Stimulated activated naive CD4-positive, alpha-beta T cell (primary cell): ENCODE results near the gene HACE1.
A peak's percentile ranks its signal among the peaks of the same experiment; 100 is the strongest.
"Not testable (repeated sequence)": the region's sequence is repeated elsewhere in the genome, so short reads cannot be mapped to it uniquely, and the experiment has no call there.

Source experiments
- DNase-seq, 6 experiments: peaks; one replicate each; lab custom pipeline; 2025; lab: John Stamatoyannopoulos, UW

HACE1 gene

GRCh38 chr6:104859225-104860146, at the start of gene HACE1:
Gene HACE1 (minus strand): TSS chr6:104859919. CDS start chr6:104859642, 277 bp downstream.
- DNase-seq: peak; percentile 71 to 92 (median 82)

GRCh38 chr6:104908888-104909525, 49.3 kb upstream of the HACE1 start:
- DNase-seq: no peak

GRCh38 chr6:104908031-104908887, 48.5 kb upstream of the HACE1 start:
- DNase-seq: no peak

- not testable (repeated sequence) for DNase-seq
Measured at GRCh38 chr6:104898893-104899292, 39.2 kb upstream of the HACE1 start.

GRCh38 chr6:104896914-104897313, 37.2 kb upstream of the HACE1 start:
- no peak for DNase-seq

- DNase-seq: no peak
Measured at GRCh38 chr6:104888066-104888465, 28.3 kb upstream of the HACE1 start.

- no peak for DNase-seq
Measured at GRCh38 chr6:104887350-104887749, 27.6 kb upstream of the HACE1 start.

- DNase-seq: no peak
Measured at GRCh38 chr6:104885518-104886043, 25.9 kb upstream of the HACE1 start.

GRCh38 chr6:104884867-104885517, 25.3 kb upstream of the HACE1 start:
- no peak for DNase-seq

GRCh38 chr6:104881964-104882668, 22.4 kb upstream of the HACE1 start:
- DNase-seq: no peak

GRCh38 chr6:104862456-104862855, 2.7 kb upstream of the HACE1 start:
- no peak for DNase-seq

- no peak for DNase-seq
Measured at GRCh38 chr6:104860221-104860620, 502 bp upstream of the HACE1 start.

- DNase-seq: peak in 1 of 6 experiments; percentile 13
Measured at GRCh38 chr6:104858642-104859041, 1.1 kb downstream of the HACE1 start.

- no peak for DNase-seq
Measured at GRCh38 chr6:104855507-104855906, 4.2 kb downstream of the HACE1 start.

- not testable (repeated sequence) for DNase-seq
Measured at GRCh38 chr6:104847721-104848120, 12.0 kb downstream of the HACE1 start.

GRCh38 chr6:104843229-104843628, 16.5 kb downstream of the HACE1 start:
- no peak for DNase-seq

GRCh38 chr6:104837158-104837557, 22.6 kb downstream of the HACE1 start:
- no peak for DNase-seq

GRCh38 chr6:104836479-104837020, 23.2 kb downstream of the HACE1 start:
- not testable (repeated sequence) for DNase-seq

- no peak for DNase-seq
Measured at GRCh38 chr6:104835782-104836181, 23.9 kb downstream of the HACE1 start.

- DNase-seq: no peak
Measured at GRCh38 chr6:104829183-104829958, 30.3 kb downstream of the HACE1 start.
